Activated T-cell treated with anti-CD3 and anti-CD28 coated beads, Interleukin-2, amount 50 U/mL, for 1 hour (primary cell): ENCODE data around the gene GH2.
"Not testable (repeated sequence)": the region's sequence is repeated elsewhere in the genome, so short reads cannot be mapped to it uniquely, and the experiment has no call there.

Experiments
- DNase-seq: peaks from one replicate; pipeline ENCODE4 v3.0.0-alpha.2; 2020

Gene GH2

DNA sequence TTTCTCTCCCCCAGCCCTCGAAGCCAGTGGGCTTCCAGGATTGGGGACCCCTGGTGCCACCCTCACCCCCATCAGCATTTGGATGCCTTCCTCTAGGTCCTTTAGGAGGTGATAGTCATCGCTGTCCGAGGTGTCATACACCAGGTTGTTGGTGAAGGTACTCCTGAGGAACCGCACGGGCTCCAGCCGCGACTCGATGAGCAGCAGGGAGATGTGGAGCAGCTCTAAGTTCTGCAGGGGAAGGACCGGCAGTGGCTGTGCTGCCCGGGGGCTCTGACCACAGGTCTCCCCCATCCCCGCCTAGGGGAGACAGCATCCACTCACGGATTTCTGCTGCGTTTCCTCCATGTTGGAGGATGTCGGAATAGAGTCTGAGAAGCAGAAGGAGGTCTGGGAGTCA is 28.4 kb upstream of the GH2 start:
- peak; percentile 10 for DNase-seq

DNA sequence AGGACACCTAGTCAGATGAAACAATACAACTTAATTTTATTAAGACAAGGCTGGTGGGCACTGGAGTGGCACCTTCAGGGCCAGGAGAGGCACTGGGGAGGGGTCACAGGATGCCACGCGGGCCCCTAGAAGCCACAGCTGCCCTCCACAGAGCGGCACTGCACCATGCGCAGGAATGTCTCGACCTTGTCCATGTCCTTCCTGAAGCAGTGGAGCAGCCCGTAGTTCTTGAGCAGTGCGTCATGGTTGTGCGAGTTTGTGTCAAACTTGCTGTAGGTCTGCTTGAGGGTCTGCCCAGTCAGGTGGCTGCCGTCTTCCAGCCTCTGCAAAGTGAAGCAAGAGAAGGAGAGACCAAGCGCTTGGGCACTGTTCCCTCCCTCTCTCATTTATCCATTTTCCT is 27.8 kb upstream of the GH2 start:
- DNase-seq = not testable (repeated sequence)

- DNase-seq = not testable (repeated sequence)
These were observed 25.5 kb upstream of the GH2 start for GRCh38 chr17:63907161-63907778.

GRCh38 chr17:63904796-63905195 is 23.1 kb upstream of the GH2 start:
- not testable (repeated sequence) for DNase-seq

DNA sequence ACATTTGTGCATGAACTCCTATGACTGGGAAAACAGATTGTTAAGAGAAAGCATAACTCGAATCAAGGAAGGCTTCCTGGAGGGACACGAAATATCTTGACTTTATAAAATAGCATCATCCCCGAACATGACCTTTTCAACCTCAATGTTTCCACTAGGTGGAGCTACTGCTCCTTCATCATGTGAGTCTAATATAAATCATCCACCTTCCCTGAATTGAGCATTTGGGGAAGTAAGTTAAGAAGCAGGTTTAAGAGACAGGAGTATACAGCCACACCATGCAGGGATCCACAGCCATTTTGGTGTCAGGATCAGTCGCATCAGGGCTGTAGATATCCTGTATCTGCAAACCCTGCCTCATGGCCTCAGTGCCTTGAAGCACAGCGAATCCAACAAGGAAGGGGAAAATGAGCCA is 22.1 kb upstream of the GH2 start:
- not testable (repeated sequence) for DNase-seq

DNA sequence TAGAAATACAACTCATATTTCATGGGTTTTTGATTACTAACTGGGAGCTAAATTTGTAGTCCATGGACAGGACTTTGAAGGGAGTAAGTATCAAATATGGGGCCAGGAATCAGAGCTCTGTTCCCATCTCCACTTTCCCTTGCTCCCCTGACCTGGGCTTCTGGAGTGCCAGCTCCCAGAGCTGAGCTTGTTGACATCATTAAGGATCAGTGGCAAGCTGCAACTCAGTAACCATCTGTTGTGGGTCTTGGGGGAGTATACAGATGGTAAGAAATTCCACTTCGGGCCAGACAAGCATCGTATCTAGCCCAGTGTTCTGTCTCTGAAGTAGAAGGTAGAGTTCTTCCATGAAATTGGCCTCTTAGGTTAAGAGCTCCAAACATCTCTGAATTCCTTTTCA is 20.2 kb upstream of the GH2 start:
- DNase-seq = not testable (repeated sequence)

- DNase-seq = not testable (repeated sequence)
These were observed 17.4 kb upstream of the GH2 start for GRCh38 chr17:63898899-63899798.

GRCh38 chr17:63896524-63897354 is 15.0 kb upstream of the GH2 start, which contains the start of gene CSH1:
CSH1 (minus strand) TSS chr17:63896574; CDS start chr17:63896511, 63 bp downstream.
- not testable (repeated sequence) for DNase-seq

DNA sequence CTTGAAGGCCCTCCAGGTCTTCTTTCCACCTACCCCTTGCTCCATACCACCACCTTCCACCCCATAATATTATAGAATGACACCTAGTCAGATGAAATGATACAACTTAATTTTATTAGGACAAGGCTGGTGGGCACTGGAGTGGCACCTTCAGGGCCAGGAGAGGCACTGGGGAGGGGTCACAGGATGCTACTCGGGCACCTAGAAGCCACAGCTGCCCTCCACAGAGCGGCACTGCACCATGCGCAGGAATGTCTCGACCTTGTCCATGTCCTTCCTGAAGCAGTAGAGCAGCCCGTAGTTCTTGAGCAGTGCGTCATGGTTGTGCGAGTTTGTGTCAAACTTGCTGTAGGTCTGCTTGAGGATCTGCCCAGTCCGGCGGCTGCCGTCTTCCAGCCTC is 13.1 kb upstream of the GH2 start:
- not testable (repeated sequence) for DNase-seq

DNA sequence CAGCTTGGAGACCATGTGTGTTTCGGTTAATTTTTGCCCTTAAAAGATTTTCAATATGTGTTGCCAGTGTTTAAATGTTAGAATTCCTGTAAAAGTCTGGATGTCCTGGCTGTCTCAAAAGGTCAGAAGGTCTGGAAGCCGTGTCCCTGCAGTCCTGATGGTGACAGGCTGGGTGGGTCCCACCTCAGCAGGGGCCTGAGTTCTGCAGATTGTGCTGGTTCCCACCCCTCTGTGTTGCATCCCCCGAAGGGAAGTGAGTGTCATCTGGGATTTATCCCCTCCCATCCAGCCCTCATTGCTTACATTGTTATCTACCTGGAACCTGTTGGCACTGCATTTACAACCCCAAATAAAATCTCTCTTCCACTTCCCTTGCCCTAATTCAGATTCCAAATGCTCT is 12.3 kb upstream of the GH2 start:
- DNase-seq = not testable (repeated sequence)

GRCh38 chr17:63892316-63893037 is 10.7 kb upstream of the GH2 start:
- DNase-seq = not testable (repeated sequence)

DNA sequence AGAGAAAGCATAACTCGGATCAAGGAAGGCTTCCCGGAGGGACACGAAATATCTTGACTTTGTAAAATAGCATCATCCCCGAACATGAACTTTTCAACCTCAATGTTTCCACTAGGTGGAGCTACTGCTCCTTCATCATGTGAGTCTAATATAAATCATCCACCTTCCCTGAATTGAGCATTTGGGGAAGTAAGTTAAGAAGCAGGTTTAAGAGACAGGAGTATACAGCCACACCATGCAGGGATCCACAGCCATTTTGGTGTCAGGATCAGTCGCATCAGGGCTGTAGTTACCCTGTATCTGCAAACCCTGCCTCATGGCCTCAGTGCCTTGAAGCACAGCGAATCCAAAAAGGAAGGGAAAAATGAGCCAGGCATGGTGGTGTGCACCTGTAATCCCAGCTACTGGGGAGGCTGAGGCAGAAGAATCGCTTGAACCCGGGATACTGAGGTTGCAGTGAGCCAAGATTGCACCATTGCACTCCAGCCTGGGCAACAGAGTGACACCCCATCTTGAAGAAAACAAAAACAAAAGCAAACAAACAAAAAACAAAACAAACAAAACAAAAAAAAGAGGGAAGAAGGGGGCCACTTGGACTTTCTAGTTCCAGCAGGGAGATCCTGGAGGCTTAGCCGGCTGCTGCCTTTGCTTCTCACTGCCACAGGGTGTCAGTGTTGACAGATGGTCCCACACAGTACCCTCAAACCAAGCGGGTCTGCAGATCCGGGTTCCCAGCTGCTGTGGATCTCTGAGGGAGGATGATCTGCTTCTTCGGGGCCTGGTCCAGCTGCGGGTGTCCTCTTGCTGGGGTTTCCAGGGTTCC is 7.5 kb upstream of the GH2 start:
- not testable (repeated sequence) for DNase-seq

GRCh38 chr17:63885119-63885518 is 3.4 kb upstream of the GH2 start:
- not testable (repeated sequence) for DNase-seq

DNA sequence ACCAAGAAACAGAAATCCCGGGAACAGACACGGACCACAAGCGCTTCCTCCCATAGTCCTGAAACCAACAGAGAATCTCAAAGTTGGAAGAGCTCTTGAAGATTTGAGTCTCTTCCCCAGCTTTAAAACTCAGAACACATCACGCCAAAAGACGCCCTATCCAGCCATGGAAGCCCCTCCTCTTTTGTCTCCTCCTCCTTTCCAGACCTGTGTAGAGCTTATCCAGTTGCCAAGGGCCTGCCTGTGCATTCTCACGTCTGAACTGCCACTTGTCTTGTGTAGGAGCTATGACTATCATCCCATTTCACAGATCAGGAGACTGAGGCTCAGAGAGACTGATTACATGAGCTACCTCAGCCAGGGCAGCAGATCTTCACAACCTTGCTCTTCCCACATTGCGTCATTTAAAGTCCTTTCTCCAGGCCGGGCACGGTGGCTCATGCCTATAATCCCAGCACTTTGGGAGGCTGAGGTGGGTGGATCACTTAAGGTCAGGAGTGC is 932 bp upstream of the GH2 start:
- DNase-seq = not testable (repeated sequence)

DNA sequence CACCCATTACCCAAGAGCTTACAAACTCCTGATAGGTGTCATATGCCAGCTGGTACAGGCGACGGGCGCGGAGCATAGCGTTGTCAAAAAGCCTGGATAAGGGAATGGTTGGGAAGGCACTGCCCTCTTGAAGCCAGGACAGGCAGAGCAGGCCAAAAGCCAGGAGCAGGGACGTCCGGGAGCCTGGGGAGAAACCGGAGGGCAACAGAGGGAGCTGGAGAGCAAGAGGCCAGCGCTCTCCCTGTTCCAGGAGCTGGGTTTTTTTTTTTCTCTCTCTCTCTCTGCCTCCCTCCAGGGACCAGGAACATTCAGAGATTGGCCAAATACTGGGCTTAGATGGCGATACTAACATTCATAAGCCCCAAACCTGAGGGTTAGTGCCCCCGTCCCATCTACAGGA is 407 bp downstream of the GH2 start:
- not testable (repeated sequence) for DNase-seq

GRCh38 chr17:63880706-63881105 is 1.0 kb downstream of the GH2 start:
- no peak for DNase-seq

DNA sequence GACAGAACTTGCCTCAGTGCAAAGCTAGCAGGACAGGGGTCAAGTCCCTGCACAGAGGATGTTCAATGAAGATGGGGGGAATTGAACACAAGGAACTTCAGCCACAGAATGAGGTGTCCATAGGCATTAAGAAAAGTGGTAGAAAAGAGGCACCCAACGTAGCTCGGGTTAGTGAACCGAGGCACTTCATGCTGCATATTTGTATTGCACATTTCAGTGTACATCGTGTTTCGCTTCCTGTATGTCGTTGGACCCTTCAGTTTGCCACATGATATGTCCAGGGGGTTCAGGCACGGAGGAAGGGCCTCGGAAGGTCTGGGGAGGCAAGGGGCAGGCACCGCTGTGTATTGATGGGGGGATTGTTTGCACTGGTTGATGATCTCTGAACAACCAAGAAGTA is 3.3 kb downstream of the GH2 start:
- DNase-seq = not testable (repeated sequence)

- DNase-seq = not testable (repeated sequence)
These were observed 7.1 kb downstream of the GH2 start for GRCh38 chr17:63874693-63875092.

DNA sequence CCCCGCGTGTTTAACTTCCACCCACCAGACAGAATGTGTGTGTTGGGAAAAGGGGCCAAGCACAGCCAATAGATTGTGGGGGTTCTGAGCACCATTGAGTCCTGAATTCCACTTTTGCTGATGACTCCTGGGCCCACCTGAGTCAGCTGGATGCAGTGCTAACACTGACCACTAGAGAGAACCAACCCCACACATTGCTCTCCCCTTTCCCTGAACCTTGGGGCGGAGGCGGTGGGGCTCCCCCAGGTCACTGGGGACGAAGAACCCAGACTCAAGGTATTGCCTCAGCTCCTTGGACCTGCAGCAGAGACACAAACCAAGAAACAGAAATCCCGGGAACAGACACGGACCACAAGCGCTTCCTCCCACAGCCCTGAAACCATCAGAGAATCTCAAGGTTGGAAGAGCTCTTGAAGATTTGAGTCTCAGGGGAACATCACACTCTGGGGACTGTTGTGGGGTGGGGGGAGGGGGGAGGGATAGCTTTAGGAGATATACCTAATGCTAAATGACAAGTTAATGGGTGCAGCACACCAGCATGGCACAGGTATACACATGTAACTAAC is 7.6 kb downstream of the GH2 start:
- not testable (repeated sequence) for DNase-seq

GRCh38 chr17:63873577-63873976 is 8.2 kb downstream of the GH2 start, which contains the start of gene CSH2:
CSH2 (minus strand) TSS chr17:63873677; CDS start chr17:63873614, 63 bp downstream.
- DNase-seq = not testable (repeated sequence)
